Uterus (tissue), 2 donors: ENCODE measurements around the gene TOMM70.

Experiments
- CTCF ChIP-seq, 4 experiments: fragments of 200-600 bp in 2 of 4; fragments of 450-650 bp in 2 of 4; sonication (generic) in 2 of 4; IDR thresholded peaks; one replicate each; pipeline ENCODE4 v1.5.1; 2016 to 2019; ENCODE audit warnings: antibody characterized with exemption in 4 of 4, mild to moderate bottlenecking in 2 of 4, moderate library complexity in 1 of 4
- POLR2A ChIP-seq, 2 donors: fragments of 450-650 bp; IDR thresholded peaks; one replicate each; pipeline ENCODE4 v1.6.1; 2016; ENCODE audit warnings: antibody characterized with exemption in 2 of 2, mild to moderate bottlenecking in 1 of 2, moderate library complexity in 1 of 2

GRCh38 chr3:100316641-100317069, 84.2 kb downstream of the TOMM70 start:
- TF ChIP-seq CTCF (IDR thresholded peaks at IDR 0.05) (peak; percentile 45 to 66 (median 58)), POLR2A (IDR thresholded peaks at IDR 0.05) (no peak)
